ENCODE results near the gene ST8SIA6. TPM values are rescaled to one million over a fixed set of nuclear protein-coding genes. Genes with fewer than 3 reads are reported as not detected.

Gene ST8SIA6
- total and polyA plus RNA-seq, 9 of the 15 experiments (the other 6 are each of a cell fraction or from before 2014, with no cell fraction given): 0.69 to 6.7 (median 5.0) TPM

DNA sequence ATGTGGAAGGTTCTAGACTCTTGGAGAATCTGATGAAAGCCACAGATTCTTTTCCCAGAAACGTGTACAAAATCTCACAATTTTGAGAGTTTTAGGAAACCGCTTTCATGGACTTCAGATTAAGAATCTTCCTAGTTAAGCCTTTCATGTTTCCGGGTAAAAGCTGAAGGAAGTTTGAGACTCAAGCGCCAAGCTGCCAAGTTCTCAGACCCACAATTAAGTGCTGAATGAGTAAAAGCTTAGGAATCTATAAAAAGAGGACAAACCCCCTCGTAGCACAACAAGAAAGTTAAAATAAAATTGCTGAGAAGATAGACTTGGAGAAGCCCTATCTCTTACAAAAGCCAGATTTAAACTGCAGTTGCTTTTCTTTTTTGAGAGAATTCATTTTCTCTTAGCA lies 99.6 kb downstream of the ST8SIA6 start:
- H3K4me1 ChIP-seq (replicated peaks in 1 of 2; ENCODE audit: control insufficient read depth in 2 of 2, insufficient read depth in 2 of 2, low read length in 2 of 2): no peaks in the 10 kb centered on the region
- H3K4me2 ChIP-seq (ENCODE audit: insufficient read depth, low read length): no peak overlapping the region
- H3K9me1 ChIP-seq (ENCODE audit: control insufficient read depth, insufficient read depth, low read length): no peaks in the 10 kb centered on the region
- WGBS (ENCODE audit: insufficient coverage, low coverage, missing lambda C conversion rate): 38% methylated on average over 5 of the region's 5 CpGs
- no peak overlapping the region for H3K9ac ChIP-seq (ENCODE audit: insufficient read depth in 1 of 2, low read depth in 2 of 2, low read length in 2 of 2)
- DNase-seq (ENCODE audit: extremely low read depth in 1 of 4, low spot score in 3 of 4) (no peak), ATAC-seq (no peak), FAIRE-seq (no peak)
- TF ChIP-seq MYC (IDR thresholded peaks at IDR 0.05; ENCODE audit: low read depth, low read length): no peak
- no peak for TF ChIP-seq MYC (CRISPR knock-in tag; IDR thresholded peaks at IDR 0.05; ENCODE audit: borderline replicate concordance, low read depth)
- TF ChIP-seq RBM25 (IDR thresholded peaks at IDR 0.05; ENCODE audit: low read depth, low read length, severe bottlenecking): no peak
- TF ChIP-seq IRF2 (CRISPR knock-in tag; IDR thresholded peaks at IDR 0.05): no peak
- TF ChIP-seq, protein P1, sequence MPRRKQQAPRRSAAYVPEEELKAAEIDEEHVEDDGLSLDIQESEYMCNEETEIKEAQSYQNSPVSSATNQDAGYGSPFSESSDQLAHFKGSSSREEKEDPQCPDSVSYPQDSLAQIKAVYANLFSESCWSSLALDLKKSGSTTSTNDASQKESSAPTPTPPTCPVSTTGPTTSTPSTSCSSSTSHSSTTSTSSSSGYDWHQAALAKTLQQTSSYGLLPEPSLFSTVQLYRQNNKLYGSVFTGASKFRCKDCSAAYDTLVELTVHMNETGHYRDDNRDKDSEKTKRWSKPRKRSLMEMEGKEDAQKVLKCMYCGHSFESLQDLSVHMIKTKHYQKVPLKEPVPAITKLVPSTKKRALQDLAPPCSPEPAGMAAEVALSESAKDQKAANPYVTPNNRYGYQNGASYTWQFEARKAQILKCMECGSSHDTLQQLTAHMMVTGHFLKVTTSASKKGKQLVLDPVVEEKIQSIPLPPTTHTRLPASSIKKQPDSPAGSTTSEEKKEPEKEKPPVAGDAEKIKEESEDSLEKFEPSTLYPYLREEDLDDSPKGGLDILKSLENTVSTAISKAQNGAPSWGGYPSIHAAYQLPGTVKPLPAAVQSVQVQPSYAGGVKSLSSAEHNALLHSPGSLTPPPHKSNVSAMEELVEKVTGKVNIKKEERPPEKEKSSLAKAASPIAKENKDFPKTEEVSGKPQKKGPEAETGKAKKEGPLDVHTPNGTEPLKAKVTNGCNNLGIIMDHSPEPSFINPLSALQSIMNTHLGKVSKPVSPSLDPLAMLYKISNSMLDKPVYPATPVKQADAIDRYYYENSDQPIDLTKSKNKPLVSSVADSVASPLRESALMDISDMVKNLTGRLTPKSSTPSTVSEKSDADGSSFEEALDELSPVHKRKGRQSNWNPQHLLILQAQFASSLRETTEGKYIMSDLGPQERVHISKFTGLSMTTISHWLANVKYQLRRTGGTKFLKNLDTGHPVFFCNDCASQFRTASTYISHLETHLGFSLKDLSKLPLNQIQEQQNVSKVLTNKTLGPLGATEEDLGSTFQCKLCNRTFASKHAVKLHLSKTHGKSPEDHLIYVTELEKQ (CRISPR knock-in tag; IDR thresholded peaks at IDR 0.05): no peak
- TF ChIP-seq ZBTB17 (CRISPR knock-in tag; IDR thresholded peaks at IDR 0.05): no peak
- TF ChIP-seq BCOR (IDR thresholded peaks at IDR 0.05): no peak
- no peak for TF ChIP-seq DACH1 (IDR thresholded peaks at IDR 0.05; ENCODE audit: partially characterized antibody)
- no peak for TF ChIP-seq MEF2D (tag; conservative IDR thresholded peaks at IDR 0.05; ENCODE audit: low read depth)
- no peak for TF ChIP-seq ZSCAN32 (CRISPR knock-in tag; IDR thresholded peaks at IDR 0.05)
- no peak for TF ChIP-seq ZNF124 (CRISPR knock-in tag; IDR thresholded peaks at IDR 0.05)
- TF ChIP-seq ZNF41 (CRISPR knock-in tag; conservative IDR thresholded peaks at IDR 0.05): no peak
- TF ChIP-seq EHMT2 (IDR thresholded peaks at IDR 0.05): no peak
- no peak for TF ChIP-seq KAT8 (IDR thresholded peaks at IDR 0.05; ENCODE audit: low read depth)
- CTCF ChIA-PET (ENCODE audit: low intra/inter-chr PET ratio): interaction anchor here (0.7 kb wide), 1 partner anchor 1499 kb away, joined by 3 read pairs; no protein-coding TSS in a partner anchor
- H3K79me2 ChIP-seq (ENCODE audit: control insufficient read depth, insufficient read depth, low read length): no peaks in the 10 kb centered on the region
- POLR2A ChIA-PET: interaction anchor here (0.8 to 1.5 kb wide), 2 partner anchors 9 to 11 kb away, joined by 3 to 5 read pairs; no protein-coding TSS in a partner anchor
- in situ Hi-C loops (cut with MboI): no loop called here
- H2AFZ ChIP-seq (ENCODE audit: low read depth, low read length): no peak overlapping the region
- H3K9me3 ChIP-seq (replicated peaks; ENCODE audit: control insufficient read depth, insufficient read depth, low read depth, low read length): no peaks in the 10 kb centered on the region
- H4K20me1 ChIP-seq (replicated peaks; ENCODE audit: control insufficient read depth, insufficient read depth, low read length): no peaks in the 10 kb centered on the region
- H3K4me3 ChIP-seq: no peak overlapping the region
- no peaks in the 10 kb centered on the region for H3K27me3 ChIP-seq (ENCODE audit: control insufficient read depth in 2 of 2, insufficient read depth in 2 of 2, low read length in 2 of 2)
- intact Hi-C loops (cut with micrococcal nuclease): no loop called here
- H3K27ac ChIP-seq (ENCODE audit: extremely low read depth, low read depth, low read length): no peak overlapping the region
- no TSS peak for BruUV-seq (replicated peaks)
- no peaks in the 10 kb centered on the region for H3K36me3 ChIP-seq (ENCODE audit: control insufficient read depth, insufficient read depth, low read length)

All from K562 (cell line).